GM13977 (cell line): ENCODE measurements around the gene DUSP11.
"Not testable (repeated sequence)": the region's sequence is repeated elsewhere in the genome, so short reads cannot be mapped to it uniquely, and the experiment has no call there.

Source experiments
- DNase-seq: peaks from one replicate; pipeline ENCODE4 v3.0.0; 2012; ENCODE audit warnings: low spot score
- in situ Hi-C: fragments of 300-500 bp; cut with MboI; formaldehyde crosslinking; loops from one replicate; pipeline ENCODE4 v1.12.0; 2022; ENCODE audit warnings: low sequenced_read_pairs, low pct_unique_long_range_greater_than_20kb, mixed read lengths, inconsistent platforms; ENCODE audit not compliant: unreplicated experiment
- TF ChIP-seq, protein P1 (sequence below): IDR thresholded peaks from 2 replicates; pipeline ENCODE4 v1.5.1; 2012; ENCODE audit warnings: mild to moderate bottlenecking, control low read depth; ENCODE audit not compliant: insufficient read depth; ENCODE audit errors: extremely low read depth, missing control alignments

The DUSP11 gene

DNA sequence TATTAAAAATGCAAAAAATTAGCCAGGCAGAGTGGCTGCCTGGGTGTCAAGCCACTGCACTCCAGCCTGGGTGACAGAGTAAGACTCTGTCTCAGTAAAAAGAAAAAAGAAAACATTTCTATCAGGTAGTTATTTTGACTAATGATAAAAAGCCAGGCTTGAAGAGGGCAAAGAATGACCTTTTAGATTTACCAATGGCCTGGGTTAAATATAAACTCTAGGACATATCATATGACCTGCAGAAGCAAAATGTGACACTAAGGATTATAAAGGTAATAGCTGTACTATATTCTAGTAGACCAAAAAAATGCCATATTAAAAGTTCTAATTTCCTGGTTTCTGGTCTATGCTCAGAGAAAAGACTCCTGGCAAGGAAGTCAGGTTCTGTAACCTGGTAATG lies 32.7 kb upstream of the DUSP11 start:
- in situ Hi-C loops, result no loop called here
- no peak for DNase-seq
- TF ChIP-seq, protein P1, sequence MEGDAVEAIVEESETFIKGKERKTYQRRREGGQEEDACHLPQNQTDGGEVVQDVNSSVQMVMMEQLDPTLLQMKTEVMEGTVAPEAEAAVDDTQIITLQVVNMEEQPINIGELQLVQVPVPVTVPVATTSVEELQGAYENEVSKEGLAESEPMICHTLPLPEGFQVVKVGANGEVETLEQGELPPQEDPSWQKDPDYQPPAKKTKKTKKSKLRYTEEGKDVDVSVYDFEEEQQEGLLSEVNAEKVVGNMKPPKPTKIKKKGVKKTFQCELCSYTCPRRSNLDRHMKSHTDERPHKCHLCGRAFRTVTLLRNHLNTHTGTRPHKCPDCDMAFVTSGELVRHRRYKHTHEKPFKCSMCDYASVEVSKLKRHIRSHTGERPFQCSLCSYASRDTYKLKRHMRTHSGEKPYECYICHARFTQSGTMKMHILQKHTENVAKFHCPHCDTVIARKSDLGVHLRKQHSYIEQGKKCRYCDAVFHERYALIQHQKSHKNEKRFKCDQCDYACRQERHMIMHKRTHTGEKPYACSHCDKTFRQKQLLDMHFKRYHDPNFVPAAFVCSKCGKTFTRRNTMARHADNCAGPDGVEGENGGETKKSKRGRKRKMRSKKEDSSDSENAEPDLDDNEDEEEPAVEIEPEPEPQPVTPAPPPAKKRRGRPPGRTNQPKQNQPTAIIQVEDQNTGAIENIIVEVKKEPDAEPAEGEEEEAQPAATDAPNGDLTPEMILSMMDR, result no peak

DNA sequence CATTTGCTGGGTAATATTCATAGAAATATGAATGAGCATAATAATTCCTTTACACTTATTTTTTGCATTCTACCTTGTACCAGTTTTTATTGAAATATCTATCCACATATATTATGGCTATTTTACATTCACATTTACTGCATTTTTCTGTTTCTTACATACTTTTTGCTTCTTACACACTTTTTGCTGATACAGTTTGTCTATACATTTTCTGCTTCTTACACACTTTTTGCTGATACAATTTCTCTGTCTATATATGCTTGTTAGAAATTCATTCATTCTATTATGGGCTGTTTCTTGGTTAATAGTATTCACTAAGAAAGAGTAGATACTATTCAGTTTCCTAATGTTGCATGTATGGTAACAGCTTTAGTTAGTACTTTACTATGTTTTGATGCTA lies 32.0 kb upstream of the DUSP11 start:
- no peak for DNase-seq
- in situ Hi-C loops, result no loop called here

DNA sequence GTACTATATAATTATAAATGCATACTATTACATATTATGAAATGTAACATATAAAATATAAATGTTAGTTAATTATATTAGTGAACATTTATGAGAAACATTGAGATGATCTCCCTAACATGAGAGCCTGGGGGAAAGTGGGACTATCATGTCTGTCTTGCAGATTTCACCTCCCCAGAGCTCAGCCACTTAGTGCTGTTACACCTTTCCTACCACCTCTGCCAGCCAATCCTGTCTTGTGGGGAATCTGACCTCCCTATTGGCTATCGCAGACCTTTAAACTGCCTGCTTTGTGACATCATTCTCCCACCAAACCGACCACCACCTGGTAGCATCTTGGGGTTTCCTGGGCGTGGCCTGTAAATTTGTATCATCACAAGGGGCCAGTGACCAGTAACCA lies 4.0 kb upstream of the DUSP11 start, which contains the start of gene C2orf78:
Gene C2orf78, plus strand, starts transcription at position 301 of the 400 bp plus-strand sequence. CDS start 127 bp downstream, outside the sequence.
- DNase-seq, in situ Hi-C loops: not testable (repeated sequence)

More for the DNA sequence above, 32.0 kb upstream of the DUSP11 start:
- TF ChIP-seq, protein P1, result no peak

DNA sequence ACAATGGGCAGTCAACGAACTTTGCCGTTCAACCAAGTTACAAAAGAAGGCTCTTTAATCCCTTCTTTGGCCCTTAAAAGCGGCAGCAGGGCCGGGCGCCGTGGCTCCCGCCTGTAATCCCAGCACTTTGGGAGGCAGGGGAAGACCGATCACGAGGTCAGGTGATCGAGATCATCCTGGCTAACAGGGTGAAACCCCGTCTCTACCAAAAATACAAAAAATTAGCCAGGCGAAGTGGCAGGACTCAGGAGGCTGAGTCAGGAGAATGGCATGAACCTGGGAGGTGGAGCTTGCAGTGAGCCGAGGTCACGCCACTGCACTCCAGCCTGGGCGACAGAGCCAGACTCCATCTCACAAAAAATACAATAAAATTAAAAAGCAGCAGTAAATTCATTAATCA lies 3.5 kb upstream of the DUSP11 start:
- in situ Hi-C loops, DNase-seq: not testable (repeated sequence)

DNA sequence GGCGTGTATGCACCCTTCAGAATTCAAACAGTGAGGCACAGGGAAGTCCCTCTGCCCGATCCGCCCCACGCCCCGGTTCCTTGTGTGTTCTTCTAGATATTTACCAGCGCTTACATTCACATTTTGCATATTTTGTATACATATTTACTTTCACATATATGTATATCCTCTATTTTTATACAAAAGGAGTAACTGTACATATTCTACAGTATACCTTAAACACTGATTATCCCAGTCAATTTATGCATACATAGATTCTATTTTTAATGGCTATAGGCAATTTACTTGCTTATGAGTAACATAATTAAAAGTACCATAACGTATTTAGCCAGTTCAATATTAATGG lies 307 bp upstream of the DUSP11 start:
- no peak for DNase-seq
- in situ Hi-C loops, result no loop called here
- TF ChIP-seq, protein P1, result no peak

DNA sequence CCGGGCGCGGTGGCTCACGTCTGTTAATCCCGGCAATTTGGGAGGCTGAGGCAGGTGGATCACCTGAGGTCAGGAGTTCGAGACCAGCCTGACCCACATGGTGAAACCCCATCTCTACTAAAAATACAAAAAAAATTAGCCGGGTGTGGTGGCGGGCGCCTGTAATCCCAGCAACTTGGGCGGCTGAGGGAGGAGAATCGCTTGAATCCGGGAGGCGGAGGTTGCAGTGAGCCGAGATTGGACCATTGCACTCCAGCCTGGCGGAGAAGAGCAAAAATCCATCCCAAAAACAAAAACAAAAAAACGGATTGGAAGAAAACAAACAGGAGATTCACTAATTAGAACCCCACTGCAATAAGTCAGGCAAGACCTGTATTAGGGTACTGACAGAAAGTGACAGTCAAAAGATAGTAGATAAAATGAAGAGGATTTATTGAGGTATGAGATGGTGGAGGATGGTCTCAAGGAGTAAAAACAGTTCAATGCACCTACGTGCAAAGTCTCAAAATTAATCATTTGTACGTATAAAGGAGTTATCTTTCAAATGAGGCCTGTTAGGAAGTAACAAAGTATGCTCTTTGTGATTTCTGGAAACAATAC lies 936 bp downstream of the DUSP11 start:
- DNase-seq, in situ Hi-C loops: not testable (repeated sequence)

DNA sequence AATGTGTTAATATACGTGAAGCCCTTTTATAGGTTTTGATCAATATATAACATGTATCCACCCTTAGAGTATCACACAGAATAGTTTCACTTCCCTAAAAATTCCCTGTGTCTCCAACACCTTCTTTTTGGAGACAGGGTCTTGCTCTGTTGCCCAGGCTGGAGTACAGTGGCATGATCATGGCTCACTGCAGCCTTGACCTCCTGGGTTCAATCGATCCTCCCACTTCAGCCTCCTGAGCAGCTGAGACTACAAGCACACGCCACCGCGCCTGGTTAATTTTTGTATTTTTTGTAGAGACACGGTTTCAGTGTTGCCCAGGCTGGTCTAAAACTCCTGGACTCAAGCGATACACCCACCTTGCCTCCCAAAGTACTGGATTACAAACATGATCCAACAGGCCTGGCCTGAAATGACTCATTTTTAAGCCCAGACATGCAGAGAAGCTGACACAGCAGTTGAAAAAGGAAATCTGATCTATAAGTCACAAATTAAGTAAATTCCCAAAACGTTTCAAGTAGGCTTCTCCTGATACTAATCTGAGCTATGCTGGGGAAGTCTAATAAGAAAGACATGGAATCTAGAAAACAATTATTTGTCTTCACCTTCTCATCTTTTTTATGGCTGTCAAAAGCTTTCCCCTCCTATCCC lies 2.9 kb downstream of the DUSP11 start:
- in situ Hi-C loops, result no loop called here
- no peak for DNase-seq
- TF ChIP-seq, protein P1, result no peak

DNA sequence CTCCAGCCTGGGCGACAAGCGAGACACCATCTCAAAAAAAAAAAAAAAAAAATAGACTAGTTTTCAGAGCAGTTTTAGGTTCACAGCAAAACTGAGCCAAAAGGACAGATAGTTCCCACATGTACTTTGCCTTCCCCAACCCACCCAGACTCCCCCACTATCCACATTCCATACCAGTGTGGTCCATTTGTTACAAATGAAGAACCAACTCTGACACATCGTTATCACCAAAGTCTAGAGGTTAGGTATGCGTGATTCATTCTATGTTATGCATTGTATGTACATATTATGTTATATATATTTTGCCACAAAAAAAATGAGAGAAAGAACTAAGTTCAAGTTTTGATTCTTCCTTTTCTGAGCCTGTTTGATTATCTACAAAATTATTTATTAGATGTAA lies 3.5 kb downstream of the DUSP11 start:
- DNase-seq, result no peak
- TF ChIP-seq, protein P1, result no peak
- in situ Hi-C loops, result no loop called here
